NCI-H345 treated with DMSO at 0.1 percent for 48 hours (cell line): ENCODE results near the gene TADA3.
"Not testable (repeated sequence)": the region's sequence is repeated elsewhere in the genome, so short reads cannot be mapped to it uniquely, and the experiment has no call there.

Source experiments
- DNase-seq: peaks from one replicate; lab custom pipeline; 2025; ENCODE audit not compliant: unreplicated experiment; lab: John Stamatoyannopoulos, UW

The TADA3 gene

GRCh38 chr3:9784965-9785364 is 7.3 kb downstream of the TADA3 start:
- no peak for DNase-seq

- no peak for DNase-seq
Observed at GRCh38 chr3:9783954-9784353, 8.3 kb downstream of the TADA3 start.

- DNase-seq = no peak
Observed at GRCh38 chr3:9782770-9783169, 9.5 kb downstream of the TADA3 start.

- no peak for DNase-seq
Observed at GRCh38 chr3:9781978-9782603, 10.2 kb downstream of the TADA3 start.

- DNase-seq = no peak
Observed at GRCh38 chr3:9781551-9781950, 10.7 kb downstream of the TADA3 start.

- DNase-seq = no peak
Observed at GRCh38 chr3:9780910-9781309, 11.4 kb downstream of the TADA3 start.

- no peak for DNase-seq
Observed at GRCh38 chr3:9780458-9780812, 11.8 kb downstream of the TADA3 start.

GRCh38 chr3:9779721-9780457 is 12.4 kb downstream of the TADA3 start:
- DNase-seq = no peak

- no peak for DNase-seq
Observed at GRCh38 chr3:9779075-9779593, 13.1 kb downstream of the TADA3 start.

GRCh38 chr3:9778143-9779074 is 13.9 kb downstream of the TADA3 start:
- no peak for DNase-seq

GRCh38 chr3:9777694-9778021 is 14.6 kb downstream of the TADA3 start:
- no peak for DNase-seq

- DNase-seq = no peak
Observed at GRCh38 chr3:9776896-9777693, 15.2 kb downstream of the TADA3 start.

GRCh38 chr3:9771007-9771406 is 21.3 kb downstream of the TADA3 start:
- not testable (repeated sequence) for DNase-seq

GRCh38 chr3:9770276-9770812 is 21.9 kb downstream of the TADA3 start:
- no peak for DNase-seq

- no peak for DNase-seq
Observed at GRCh38 chr3:9769426-9770275, 22.6 kb downstream of the TADA3 start, which contains the start of gene CAMK1. Gene CAMK1 (minus strand): TSS chr3:9769947. CDS start chr3:9767749, 2,198 bp downstream.

GRCh38 chr3:9769012-9769411 is 23.3 kb downstream of the TADA3 start:
- no peak for DNase-seq

GRCh38 chr3:9768141-9768775 is 24.0 kb downstream of the TADA3 start:
- DNase-seq = no peak

- DNase-seq = no peak
Observed at GRCh38 chr3:9767418-9767817, 24.9 kb downstream of the TADA3 start.

- no peak for DNase-seq
Observed at GRCh38 chr3:9765865-9766264, 26.4 kb downstream of the TADA3 start.
